HG03135 (cell line): ENCODE results near the gene FSTL4.
"Not testable (repeated sequence)": the region's sequence is repeated elsewhere in the genome, so short reads cannot be mapped to it uniquely, and the experiment has no call there.

Source experiments
- ATAC-seq: cut with Tn5 transposase; IDR thresholded peaks from one replicate; pipeline ENCODE4 v1.9.1; 2021; ENCODE audit warnings: mild to moderate bottlenecking, moderate library complexity; ENCODE audit not compliant: unreplicated experiment

FSTL4 gene

GRCh38 chr5:133214153-133214820 is 398.1 kb downstream of the FSTL4 start:
- no peak for ATAC-seq

- no peak for ATAC-seq
These were observed 406.7 kb downstream of the FSTL4 start for GRCh38 chr5:133205649-133206048.

- no peak for ATAC-seq
These were observed 407.1 kb downstream of the FSTL4 start for GRCh38 chr5:133205204-133205603.

- no peak for ATAC-seq
These were observed 408.7 kb downstream of the FSTL4 start for GRCh38 chr5:133203317-133204305.

GRCh38 chr5:133202066-133202665 is 410.2 kb downstream of the FSTL4 start:
- ATAC-seq, result no peak

- no peak for ATAC-seq
These were observed 411.0 kb downstream of the FSTL4 start for GRCh38 chr5:133201310-133201709.

GRCh38 chr5:133200256-133200655 is 412.1 kb downstream of the FSTL4 start:
- ATAC-seq, result no peak

- ATAC-seq, result no peak
These were observed 412.7 kb downstream of the FSTL4 start for GRCh38 chr5:133199417-133200178.

- ATAC-seq, result no peak
These were observed 413.8 kb downstream of the FSTL4 start for GRCh38 chr5:133198511-133198910.

- ATAC-seq, result no peak
These were observed 415.8 kb downstream of the FSTL4 start for GRCh38 chr5:133196441-133197085.

- ATAC-seq, result no peak
These were observed 417.1 kb downstream of the FSTL4 start for GRCh38 chr5:133195250-133195649.

GRCh38 chr5:133193794-133194193 is 418.5 kb downstream of the FSTL4 start:
- no peak for ATAC-seq

GRCh38 chr5:133192716-133193115 is 419.6 kb downstream of the FSTL4 start:
- no peak for ATAC-seq

- no peak for ATAC-seq
These were observed 422.5 kb downstream of the FSTL4 start for GRCh38 chr5:133189881-133190280.

GRCh38 chr5:133179405-133179804 is 432.9 kb downstream of the FSTL4 start:
- ATAC-seq, result no peak

GRCh38 chr5:133170756-133171387 is 441.5 kb downstream of the FSTL4 start:
- not testable (repeated sequence) for ATAC-seq

GRCh38 chr5:133164759-133165158 is 447.6 kb downstream of the FSTL4 start:
- ATAC-seq, result no peak

- ATAC-seq, result no peak
These were observed 448.5 kb downstream of the FSTL4 start for GRCh38 chr5:133163839-133164238.

- ATAC-seq, result no peak
These were observed 452.8 kb downstream of the FSTL4 start for GRCh38 chr5:133159543-133159942.
